ENCODE results near the gene ZSWIM4.

GRCh38 chr19:13830741-13831536 lies 35.7 kb downstream of the ZSWIM4 start:
- TF ChIP-seq, protein P1, sequence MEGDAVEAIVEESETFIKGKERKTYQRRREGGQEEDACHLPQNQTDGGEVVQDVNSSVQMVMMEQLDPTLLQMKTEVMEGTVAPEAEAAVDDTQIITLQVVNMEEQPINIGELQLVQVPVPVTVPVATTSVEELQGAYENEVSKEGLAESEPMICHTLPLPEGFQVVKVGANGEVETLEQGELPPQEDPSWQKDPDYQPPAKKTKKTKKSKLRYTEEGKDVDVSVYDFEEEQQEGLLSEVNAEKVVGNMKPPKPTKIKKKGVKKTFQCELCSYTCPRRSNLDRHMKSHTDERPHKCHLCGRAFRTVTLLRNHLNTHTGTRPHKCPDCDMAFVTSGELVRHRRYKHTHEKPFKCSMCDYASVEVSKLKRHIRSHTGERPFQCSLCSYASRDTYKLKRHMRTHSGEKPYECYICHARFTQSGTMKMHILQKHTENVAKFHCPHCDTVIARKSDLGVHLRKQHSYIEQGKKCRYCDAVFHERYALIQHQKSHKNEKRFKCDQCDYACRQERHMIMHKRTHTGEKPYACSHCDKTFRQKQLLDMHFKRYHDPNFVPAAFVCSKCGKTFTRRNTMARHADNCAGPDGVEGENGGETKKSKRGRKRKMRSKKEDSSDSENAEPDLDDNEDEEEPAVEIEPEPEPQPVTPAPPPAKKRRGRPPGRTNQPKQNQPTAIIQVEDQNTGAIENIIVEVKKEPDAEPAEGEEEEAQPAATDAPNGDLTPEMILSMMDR (IDR thresholded peaks at IDR 0.05), result no peak
- TF ChIP-seq POLR2A (IDR thresholded peaks at IDR 0.05), result no peak
